Stimulated activated CD8-positive, alpha-beta memory T cell treated with anti-CD3 and anti-CD28 coated beads, Interleukin-4, amount 100 ng/mL, for 48 hours (primary cell): ENCODE results near the gene CCDC88B.
A peak's percentile ranks its signal among the peaks of the same experiment; 100 is the strongest.
"Not testable (repeated sequence)": the region's sequence is repeated elsewhere in the genome, so short reads cannot be mapped to it uniquely, and the experiment has no call there.

ENCODE experiments used
- DNase-seq: peaks from one replicate; pipeline ENCODE4 v3.0.0-alpha.2; 2020

The CCDC88B gene

GRCh38 chr11:64304316-64305072 is 35.5 kb upstream of the CCDC88B start:
- DNase-seq, result peak; percentile 99

GRCh38 chr11:64305075-64305690 is 34.8 kb upstream of the CCDC88B start, which contains the start of gene ESRRA:
Gene ESRRA (plus strand): TSS chr11:64305524. CDS start chr11:64307180, 1,656 bp downstream.
- peak; percentile 100 for DNase-seq

- peak; percentile 81 for DNase-seq
Measured at GRCh38 chr11:64305691-64306562, 34.1 kb upstream of the CCDC88B start.

DNA sequence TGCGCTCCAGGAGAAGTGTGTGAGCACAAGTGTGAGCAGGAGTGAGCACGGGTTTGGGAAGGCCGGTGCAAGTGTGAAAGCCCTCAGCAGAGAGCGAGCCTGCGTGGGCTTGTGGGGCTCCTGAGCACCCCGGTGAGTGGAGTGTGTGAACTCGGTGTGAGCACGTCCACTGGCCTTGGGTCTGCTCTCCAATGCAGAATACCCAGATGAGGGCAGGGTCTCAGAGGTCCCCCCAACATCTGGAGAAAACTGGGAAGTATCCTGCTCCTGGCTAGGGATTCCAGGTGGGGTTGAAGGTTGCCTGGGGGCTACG is 33.5 kb upstream of the CCDC88B start:
- no peak for DNase-seq

GRCh38 chr11:64306876-64307622 is 33.0 kb upstream of the CCDC88B start:
- no peak for DNase-seq

GRCh38 chr11:64307795-64308194 is 32.2 kb upstream of the CCDC88B start:
- not testable (repeated sequence) for DNase-seq

- DNase-seq, result no peak
Measured at GRCh38 chr11:64312947-64313346, 27.1 kb upstream of the CCDC88B start.

- no peak for DNase-seq
Measured at GRCh38 chr11:64313491-64314145, 26.4 kb upstream of the CCDC88B start.

GRCh38 chr11:64314146-64314804 is 25.7 kb upstream of the CCDC88B start:
- no peak for DNase-seq

- DNase-seq, result no peak
Measured at GRCh38 chr11:64314805-64315561, 25.0 kb upstream of the CCDC88B start.

DNA sequence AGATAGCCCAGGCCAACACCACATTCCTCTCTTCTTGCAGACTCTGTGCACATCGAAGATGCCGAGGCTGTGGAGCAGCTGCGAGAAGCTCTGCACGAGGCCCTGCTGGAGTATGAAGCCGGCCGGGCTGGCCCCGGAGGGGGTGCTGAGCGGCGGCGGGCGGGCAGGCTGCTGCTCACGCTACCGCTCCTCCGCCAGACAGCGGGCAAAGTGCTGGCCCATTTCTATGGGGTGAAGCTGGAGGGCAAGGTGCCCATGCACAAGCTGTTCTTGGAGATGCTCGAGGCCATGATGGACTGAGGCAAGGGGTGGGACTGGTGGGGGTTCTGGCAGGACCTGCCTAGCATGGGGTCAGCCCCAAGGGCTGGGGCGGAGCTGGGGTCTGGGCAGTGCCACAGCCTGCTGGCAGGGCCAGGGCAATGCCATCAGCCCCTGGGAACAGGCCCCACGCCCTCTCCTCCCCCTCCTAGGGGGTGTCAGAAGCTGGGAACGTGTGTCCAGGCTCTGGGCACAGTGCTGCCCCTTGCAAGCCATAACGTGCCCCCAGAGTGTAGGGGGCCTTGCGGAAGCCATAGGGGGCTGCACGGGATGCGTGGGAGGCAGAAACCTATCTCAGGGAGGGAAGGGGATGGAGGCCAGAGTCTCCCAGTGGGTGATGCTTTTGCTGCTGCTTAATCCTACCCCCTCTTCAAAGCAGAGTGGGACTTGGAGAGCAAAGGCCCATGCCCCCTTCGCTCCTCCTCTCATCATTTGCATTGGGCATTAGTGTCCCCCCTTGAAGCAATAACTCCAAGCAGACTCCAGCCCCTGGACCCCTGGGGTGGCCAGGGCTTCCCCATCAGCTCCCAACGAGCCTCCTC is 24.1 kb upstream of the CCDC88B start:
- not testable (repeated sequence) for DNase-seq

- DNase-seq, result peak; percentile 59
Measured at GRCh38 chr11:64316672-64317324, 23.2 kb upstream of the CCDC88B start.

GRCh38 chr11:64317325-64317960 is 22.6 kb upstream of the CCDC88B start, which contains the start of gene TRMT112:
Gene TRMT112 (minus strand): TSS chr11:64317559. CDS start chr11:64317526, 33 bp downstream.
- peak; percentile 96 for DNase-seq

DNA sequence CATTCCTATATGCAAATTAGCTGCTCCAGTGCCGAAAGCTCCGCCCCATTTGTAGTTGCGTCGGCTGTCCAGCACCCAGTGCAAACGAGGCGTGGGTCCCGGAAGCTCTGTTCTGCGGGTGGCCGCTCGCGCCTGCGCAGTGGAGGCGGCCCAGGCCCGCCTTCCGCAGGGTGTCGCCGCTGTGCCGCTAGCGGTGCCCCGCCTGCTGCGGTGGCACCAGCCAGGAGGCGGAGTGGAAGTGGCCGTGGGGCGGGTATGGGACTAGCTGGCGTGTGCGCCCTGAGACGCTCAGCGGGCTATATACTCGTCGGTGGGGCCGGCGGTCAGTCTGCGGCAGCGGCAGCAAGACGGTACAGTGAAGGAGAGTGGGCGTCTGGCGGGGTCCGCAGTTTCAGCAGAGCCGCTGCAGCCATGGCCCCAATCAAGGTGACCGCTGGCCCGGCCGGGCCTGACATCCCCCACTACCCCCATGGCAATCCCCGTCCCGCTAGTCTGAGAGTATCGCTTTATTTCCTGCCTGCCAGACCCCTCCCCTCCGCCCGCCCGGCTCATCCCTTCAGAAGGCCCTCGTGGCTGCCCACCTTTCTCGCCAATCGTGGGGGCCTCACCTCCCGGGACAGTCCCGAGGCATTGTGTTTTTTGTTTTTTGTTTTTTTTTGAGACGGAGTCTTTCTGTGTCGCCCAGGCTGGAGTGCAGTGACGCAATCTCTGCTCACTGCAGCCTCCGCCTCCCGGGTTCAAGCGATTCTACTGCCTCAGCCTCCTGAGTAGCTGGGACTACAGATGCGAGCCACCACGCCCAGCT is 21.8 kb upstream of the CCDC88B start, which contains the start of gene PRDX5:
Gene PRDX5, plus strand, starts transcription at position 161 of the 805 bp plus-strand sequence. Its CDS starts 95 bp downstream, at position 256.
- peak; percentile 95 for DNase-seq

DNA sequence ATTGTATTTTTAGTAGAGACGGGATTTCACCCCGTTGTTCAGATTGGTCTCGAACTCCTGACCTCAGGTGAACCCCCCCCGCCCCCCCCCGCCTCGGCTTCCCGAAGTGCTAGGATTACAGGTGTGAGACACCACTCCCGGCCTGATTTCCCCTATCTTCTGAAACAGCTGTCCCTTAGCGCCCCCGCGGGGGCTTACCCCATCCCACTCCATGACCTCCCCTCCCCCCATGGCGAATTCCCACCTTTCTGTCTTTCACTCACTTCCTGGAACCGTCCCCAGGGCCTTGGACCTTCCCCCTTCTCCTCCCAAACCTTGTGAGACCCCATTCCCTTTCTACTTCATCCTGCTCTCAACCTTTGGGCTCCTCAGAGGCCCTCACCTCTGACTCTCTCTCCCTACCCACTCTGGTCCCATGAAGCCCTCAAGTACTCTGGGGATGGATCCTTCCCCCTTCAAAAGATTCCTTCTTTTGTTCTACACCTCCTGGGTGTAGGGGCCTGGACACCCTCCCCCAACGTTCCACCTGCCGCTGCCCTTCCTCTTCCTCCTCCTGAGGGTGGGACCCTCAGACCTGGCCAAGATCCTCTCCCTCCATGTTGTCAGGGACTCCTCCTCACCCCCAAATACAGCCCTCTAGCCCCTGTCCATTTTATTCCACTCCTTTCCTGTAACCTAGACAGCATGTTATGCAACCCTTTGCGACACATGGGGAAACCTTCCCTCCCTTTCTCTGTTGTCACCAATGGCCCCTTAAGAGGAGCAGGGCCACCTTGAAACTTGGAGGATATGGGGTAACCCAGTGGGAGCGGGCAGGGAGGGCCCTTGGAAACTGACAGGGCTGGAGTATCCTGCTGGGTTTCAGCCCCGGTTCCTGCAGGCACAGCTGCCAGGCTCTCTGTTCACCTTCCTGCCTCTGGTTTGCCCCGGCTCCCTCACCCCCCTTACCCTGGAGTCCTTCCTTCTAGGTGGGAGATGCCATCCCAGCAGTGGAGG is 20.9 kb upstream of the CCDC88B start:
- no peak for DNase-seq

- DNase-seq, result no peak
Measured at GRCh38 chr11:64320556-64320955, 19.4 kb upstream of the CCDC88B start.
